Loucy (cell line): Measurements from ENCODE around the gene AGAP1.

Experiments used
- EZH2phosphoT487 ChIP-seq: fragments of 200-600 bp; IDR thresholded peaks from 2 replicates; pipeline ENCODE4 v1.6.1; 2018; ENCODE audit warnings: antibody characterized with exemption, mild to moderate bottlenecking, moderate library complexity, borderline replicate concordance
- TF ChIP-seq, protein P1 (sequence below): fragments of 200-600 bp; sonication (generic); conservative IDR thresholded peaks from 2 replicates; pipeline ENCODE4 v1.5.1; 2014; ENCODE audit warnings: mild to moderate bottlenecking, antibody characterized with exemption, low read length

DNA sequence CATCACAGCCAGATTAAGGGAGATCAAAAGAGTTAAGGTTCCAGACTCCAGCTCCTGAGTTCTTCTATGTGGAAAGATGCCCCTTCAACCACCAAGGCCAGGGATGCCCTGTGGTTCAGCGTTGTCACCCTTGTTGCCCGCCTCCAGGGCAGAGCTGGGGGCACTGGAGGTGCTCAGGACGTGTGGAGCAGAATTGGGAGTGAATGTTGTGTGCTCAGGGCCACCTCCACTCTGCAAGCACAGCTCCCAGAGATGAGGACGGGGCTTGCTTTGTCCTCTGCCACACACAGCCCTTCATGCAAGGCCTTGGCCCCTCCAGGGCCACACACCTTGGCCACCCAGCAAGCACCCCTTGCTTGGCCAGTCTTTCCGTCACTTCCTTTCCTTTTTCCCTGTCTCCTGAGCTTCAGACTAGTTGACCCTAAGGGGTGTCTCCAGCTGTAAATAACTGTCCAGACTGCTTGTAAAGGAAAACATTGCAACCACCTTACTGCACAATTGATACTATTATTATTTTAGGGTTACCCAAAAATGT, 103.3 kb downstream of the AGAP1 start:
- TF ChIP-seq, protein P1, sequence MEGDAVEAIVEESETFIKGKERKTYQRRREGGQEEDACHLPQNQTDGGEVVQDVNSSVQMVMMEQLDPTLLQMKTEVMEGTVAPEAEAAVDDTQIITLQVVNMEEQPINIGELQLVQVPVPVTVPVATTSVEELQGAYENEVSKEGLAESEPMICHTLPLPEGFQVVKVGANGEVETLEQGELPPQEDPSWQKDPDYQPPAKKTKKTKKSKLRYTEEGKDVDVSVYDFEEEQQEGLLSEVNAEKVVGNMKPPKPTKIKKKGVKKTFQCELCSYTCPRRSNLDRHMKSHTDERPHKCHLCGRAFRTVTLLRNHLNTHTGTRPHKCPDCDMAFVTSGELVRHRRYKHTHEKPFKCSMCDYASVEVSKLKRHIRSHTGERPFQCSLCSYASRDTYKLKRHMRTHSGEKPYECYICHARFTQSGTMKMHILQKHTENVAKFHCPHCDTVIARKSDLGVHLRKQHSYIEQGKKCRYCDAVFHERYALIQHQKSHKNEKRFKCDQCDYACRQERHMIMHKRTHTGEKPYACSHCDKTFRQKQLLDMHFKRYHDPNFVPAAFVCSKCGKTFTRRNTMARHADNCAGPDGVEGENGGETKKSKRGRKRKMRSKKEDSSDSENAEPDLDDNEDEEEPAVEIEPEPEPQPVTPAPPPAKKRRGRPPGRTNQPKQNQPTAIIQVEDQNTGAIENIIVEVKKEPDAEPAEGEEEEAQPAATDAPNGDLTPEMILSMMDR, result no peak
- no peak for TF ChIP-seq EZH2phosphoT487
